Measurements from ENCODE around the gene ANO3.

- TF ChIP-seq CTCF (IDR thresholded peaks at IDR 0.05) (no peak), POLR2A (IDR thresholded peaks at IDR 0.05) (no peak)
These were observed 241.0 kb downstream of the ANO3 start for GRCh38 chr11:26572770-26573402.

Data from uterus (tissue), 2 donors.